HAP-1 (cell line): ENCODE measurements around the gene TMEM132A.
"Not testable (repeated sequence)": the region's sequence is repeated elsewhere in the genome, so short reads cannot be mapped to it uniquely, and the experiment has no call there.

Experiments used
- DNase-seq, 2 experiments: peaks; one replicate each; pipeline ENCODE4 v3.0.0-alpha.2; 2016 to 2020; ENCODE audit warnings: low spot score in 2 of 2
- H3K27me3 ChIP-seq: fragments of 250-450 bp; sonication (Bioruptor Pico); 2 replicates; pipeline ENCODE4 v1.5.1; 2020; ENCODE audit warnings: low read depth, mild to moderate bottlenecking, moderate library complexity
- H3K36me3 ChIP-seq: fragments of 250-450 bp; sonication (Bioruptor Pico); replicated peaks from 2 replicates; pipeline ENCODE4 v1.5.1; 2020; ENCODE audit warnings: mild to moderate bottlenecking
- H3K4me1 ChIP-seq: fragments of 250-450 bp; sonication (Bioruptor Pico); 2 replicates; pipeline ENCODE4 v1.5.1; 2020; ENCODE audit warnings: mild to moderate bottlenecking
- H3K4me3 ChIP-seq: fragments of 250-450 bp; sonication (Bioruptor Pico); 2 replicates; pipeline ENCODE4 v1.5.1; 2020; ENCODE audit warnings: mild to moderate bottlenecking, moderate library complexity
- H3K9me3 ChIP-seq: fragments of 250-450 bp; sonication (Bioruptor Pico); 2 replicates; pipeline ENCODE4 v1.5.1; 2020; ENCODE audit warnings: mild to moderate bottlenecking, moderate library complexity
- in situ Hi-C: fragments of 300-500 bp; cut with MboI; formaldehyde crosslinking; loops from 3 replicates; pipeline ENCODE4 v1.14.3; 2020; ENCODE audit warnings: low sequenced_read_pairs, inconsistent platforms, mixed read lengths

The TMEM132A gene

DNA sequence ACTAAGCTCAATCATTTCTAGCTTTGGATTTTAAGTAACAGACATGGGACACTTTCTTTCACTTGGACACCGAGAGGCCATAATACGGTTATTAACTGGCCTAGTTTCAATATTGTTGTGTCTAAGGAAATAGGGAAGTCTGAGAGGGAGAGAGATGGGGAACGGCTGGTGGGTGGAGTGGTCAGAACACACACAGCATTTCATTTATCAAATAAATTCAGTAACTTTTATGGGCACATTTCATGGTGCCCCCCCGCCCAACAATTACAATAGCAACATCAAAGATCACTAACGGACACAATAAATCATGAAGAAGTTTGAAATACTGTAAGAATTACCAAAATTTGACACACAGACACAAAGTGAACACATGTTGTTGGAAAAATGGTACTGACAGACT lies 28.6 kb upstream of the TMEM132A start:
- in situ Hi-C loops, result loop anchor here (10.0 kb wide), 1 partner anchor 121 kb away; no protein-coding TSS in a partner anchor
- Histone ChIP-seq H3K9me3 (no peaks in the 10 kb centered on the region), H3K4me1 (no peaks in the 10 kb centered on the region), H3K36me3 (peaks cover 81% of the 10 kb centered on the region), H3K27me3 (no peaks in the 10 kb centered on the region), H3K4me3 (no peak overlapping the region)
- DNase-seq, result no peak

DNA sequence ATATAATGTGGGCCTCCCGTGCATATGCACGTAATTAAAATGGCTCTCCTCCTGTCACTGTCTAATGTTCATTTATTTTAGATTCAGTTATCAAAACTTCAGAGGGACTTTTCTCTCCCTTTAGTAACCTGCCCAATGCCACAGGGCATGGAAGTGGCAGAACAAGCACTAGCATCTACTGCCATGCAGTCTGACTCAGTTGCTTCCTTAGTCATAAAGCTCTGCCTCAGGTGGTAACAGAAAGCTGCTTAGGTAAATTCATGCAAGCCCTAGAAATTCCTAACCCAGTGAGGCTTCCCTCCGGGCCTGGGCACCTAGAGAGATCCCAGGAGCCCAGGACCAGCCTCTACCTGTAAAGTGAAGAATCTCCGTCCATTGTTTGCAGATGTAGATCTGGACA lies 26.8 kb upstream of the TMEM132A start:
- Histone ChIP-seq H3K9me3 (no peaks in the 10 kb centered on the region), H3K4me3 (no peak overlapping the region), H3K4me1 (no peaks in the 10 kb centered on the region), H3K27me3 (no peaks in the 10 kb centered on the region), H3K36me3 (peaks cover 92% of the 10 kb centered on the region)
- no peak for DNase-seq
- in situ Hi-C loops, result loop anchor here (10.0 kb wide), 1 partner anchor 123 kb away; no protein-coding TSS in a partner anchor

DNA sequence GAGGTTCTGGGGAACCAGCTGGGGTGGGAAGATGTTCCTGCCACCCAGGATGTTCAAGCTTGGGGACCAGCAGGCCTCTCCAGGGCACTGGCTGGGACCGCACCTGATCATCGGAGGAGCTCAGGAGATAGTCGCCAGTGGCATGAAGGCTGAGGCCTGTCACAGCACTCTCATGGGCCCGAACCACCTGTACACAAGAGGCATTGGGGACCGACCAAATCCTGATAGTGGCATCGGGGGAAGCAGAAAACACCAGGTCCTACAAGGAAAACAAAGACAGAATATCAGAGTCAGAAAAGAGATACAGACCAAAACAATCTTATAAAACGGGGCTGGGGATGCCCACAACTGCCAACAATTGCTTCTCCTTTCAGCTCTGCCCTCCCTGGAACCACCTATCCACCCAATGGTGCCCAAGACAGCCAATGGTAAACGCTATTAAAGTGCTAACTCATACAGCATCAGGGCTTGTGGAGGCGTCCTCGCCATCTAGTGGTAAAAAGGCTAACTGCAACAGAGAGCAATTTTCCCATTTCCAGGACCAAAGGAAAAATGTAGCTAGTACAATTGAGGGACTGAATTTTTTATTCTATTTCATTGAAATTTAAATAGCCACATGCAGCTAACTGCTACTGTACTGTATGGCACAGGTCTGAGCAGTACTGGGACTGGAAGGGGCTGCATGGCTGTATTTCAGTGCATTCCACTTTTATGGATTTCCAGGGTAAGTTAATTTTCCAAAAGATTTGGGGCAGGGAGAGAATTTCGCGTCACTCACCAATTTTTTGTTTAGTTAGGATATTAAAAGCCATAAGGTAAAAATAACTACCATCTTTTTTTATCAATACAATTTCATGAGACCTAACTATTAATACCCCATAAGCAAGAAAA lies 25.0 kb upstream of the TMEM132A start:
- no peaks in the 10 kb centered on the region for H3K27me3 ChIP-seq
- no peak overlapping the region for H3K4me3 ChIP-seq
- in situ Hi-C loops, result loop anchor here (10.0 kb wide), 1 partner anchor 124 kb away; no protein-coding TSS in a partner anchor
- H3K36me3 ChIP-seq, result peaks cover 98% of the 10 kb centered on the region
- no peaks in the 10 kb centered on the region for H3K9me3 ChIP-seq
- DNase-seq, result peak; percentile 41 to 69
- H3K4me1 ChIP-seq, result no peaks in the 10 kb centered on the region

DNA sequence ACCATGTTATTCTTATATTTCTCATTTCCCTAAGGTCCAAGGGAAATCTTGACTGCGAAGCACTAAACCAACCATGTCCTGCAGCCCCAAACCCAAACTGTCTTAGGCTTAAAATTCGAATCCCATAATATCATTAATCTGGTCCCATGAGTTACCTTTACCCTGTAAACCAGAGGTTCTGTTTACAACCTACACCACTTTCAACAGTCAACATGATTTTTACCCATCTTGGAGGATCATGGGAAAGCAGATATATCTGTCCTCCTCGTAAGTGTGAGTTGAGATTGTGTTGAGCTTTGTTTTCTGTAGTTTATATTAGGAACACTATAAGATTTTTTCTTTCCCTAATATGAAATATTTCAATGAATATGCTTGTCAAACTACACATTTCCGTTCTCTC lies 24.3 kb upstream of the TMEM132A start:
- DNase-seq, result no peak
- Histone ChIP-seq H3K4me3 (no peak overlapping the region), H3K4me1 (peaks cover 2% of the 10 kb centered on the region; the same call in 1 of the 2 replicates), H3K27me3 (no peaks in the 10 kb centered on the region), H3K36me3 (peaks cover 91% of the 10 kb centered on the region), H3K9me3 (no peaks in the 10 kb centered on the region)
- in situ Hi-C loops, result loop anchor here (10.0 to 25.0 kb wide), 2 partner anchors 125 to 788 kb away; no protein-coding TSS in a partner anchor

DNA sequence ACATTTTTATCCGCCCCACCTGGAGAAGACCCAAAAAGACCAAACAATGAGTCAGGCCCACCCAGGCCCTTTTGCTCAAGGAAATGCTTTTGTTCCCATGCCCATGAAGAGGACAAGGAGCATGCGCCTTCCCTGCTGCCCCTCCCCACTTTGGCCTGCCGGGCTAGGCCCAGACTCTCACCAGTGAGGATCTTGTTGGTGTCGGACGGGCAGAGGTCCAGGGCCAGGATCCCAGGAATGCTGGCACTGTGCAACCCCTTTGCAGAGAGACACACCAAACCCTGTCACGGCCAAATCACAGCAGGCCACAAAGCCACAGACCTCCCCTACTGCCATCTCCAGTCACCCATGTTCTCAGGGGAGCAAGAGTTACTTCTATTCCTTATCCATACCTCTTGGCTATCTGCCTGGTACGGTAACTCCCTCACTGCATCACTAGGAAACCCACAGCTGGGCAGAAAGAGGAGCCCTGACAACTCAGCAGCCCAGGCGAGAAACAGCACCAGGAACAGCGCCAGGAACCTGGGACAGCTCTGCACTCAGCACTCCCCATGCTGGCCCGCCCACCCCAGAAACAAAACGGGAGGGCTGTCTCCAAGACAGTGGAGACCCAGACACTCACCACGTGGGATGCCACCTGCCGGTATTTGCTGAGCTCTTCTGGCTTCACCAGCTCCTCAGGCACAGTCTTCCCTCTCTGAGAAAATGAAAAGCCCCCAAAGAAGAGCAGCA lies 23.4 kb upstream of the TMEM132A start:
- Histone ChIP-seq H3K9me3 (no peaks in the 10 kb centered on the region), H3K36me3 (peaks cover 82% of the 10 kb centered on the region), H3K4me1 (peaks cover 2% of the 10 kb centered on the region; the same call in 1 of the 2 replicates), H3K4me3 (no peak overlapping the region), H3K27me3 (no peaks in the 10 kb centered on the region)
- no peak for DNase-seq
- in situ Hi-C loops, result loop anchor here (25.0 kb wide), 1 partner anchor 789 kb away; no protein-coding TSS in a partner anchor

DNA sequence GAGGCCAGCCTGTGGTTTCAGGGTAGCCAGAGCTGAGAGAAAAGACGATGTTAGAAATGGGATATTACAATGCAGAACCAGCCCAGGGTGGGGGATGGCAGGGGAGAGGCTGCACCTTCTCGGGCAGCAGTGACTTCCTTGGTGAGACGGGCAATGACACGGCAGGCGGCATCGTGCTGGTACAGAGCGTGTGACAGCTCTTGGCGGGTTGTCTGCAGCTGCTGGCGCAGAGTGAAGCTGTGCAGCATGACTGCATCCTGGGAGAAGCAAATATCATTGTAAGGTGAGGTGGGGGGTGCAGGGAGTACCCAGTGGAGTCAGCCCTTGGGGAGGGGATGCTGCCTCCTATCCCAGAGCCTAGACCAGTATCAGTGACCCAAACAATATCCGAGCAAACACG lies 21.6 kb upstream of the TMEM132A start:
- Histone ChIP-seq H3K27me3 (no peaks in the 10 kb centered on the region), H3K36me3 (peaks cover 68% of the 10 kb centered on the region)

DNA sequence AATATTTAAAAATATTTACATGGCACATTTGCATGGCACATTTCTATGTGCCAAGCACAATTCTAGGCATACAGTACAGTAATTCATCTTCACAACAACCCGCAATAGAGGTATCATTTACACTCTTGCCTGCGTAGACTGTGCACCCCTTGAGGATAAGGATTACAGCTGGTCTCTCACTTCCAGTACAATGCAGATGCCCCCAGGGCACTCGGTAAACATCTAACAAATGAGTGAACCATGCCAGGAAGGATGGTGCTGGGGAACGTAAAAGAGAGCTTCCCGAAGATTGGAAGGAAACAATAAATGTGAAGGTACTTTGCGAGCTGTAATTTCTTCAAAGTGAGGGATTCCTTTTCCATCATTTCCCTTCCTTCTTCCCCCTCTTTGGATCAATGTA lies 19.2 kb upstream of the TMEM132A start:
- Histone ChIP-seq H3K36me3 (peaks cover 44% of the 10 kb centered on the region), H3K4me3 (peak overlapping the region; percentile 89), H3K27me3 (peaks cover 11% of the 10 kb centered on the region), H3K4me1 (peaks cover 2% of the 10 kb centered on the region; the same call in 1 of the 2 replicates), H3K9me3 (no peaks in the 10 kb centered on the region)
- DNase-seq, result peak in 1 of 2 experiments; percentile 75
- in situ Hi-C loops, result loop anchor here (25.0 kb wide), 1 partner anchor 793 kb away; no protein-coding TSS in a partner anchor

More for the DNA sequence above, 21.6 kb upstream of the TMEM132A start:
- DNase-seq, result no peak
- H3K9me3 ChIP-seq, result no peaks in the 10 kb centered on the region
- H3K4me1 ChIP-seq, result peaks cover 2% of the 10 kb centered on the region; the same call in 1 of the 2 replicates
- H3K4me3 ChIP-seq, result no peak overlapping the region
- in situ Hi-C loops, result loop anchor here (25.0 kb wide), 1 partner anchor 790 kb away; no protein-coding TSS in a partner anchor

DNA sequence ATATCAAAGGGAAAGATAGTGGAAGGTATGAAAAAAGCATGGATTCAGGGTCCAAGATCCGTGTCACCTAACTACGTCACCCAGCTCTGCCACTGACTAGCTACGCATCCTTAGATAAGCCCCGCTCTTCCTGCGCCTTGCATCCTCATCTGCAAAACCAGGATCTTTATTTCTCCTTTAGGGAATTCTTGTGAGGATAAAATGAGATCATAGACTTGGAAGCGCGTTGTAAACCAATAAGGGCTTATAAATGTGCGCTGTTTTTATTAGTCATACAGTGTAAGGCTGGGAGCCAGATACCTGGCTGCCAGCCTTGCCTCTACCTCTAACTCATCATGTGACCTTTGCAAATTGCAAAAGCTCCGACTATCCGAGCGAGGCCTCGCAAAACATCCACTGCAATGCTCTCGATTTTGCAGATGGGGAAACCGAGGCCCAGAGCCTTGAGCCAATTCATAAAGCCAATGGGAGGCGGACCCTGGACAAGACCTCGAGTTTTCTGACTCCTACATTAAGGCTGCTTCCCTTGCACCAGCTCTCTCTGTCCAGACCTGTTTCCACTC lies 18.6 kb upstream of the TMEM132A start:
- H3K4me3 ChIP-seq, result peak overlapping the region; percentile 89
- H3K36me3 ChIP-seq, result peaks cover 38% of the 10 kb centered on the region
- no peaks in the 10 kb centered on the region for H3K9me3 ChIP-seq
- DNase-seq, result no peak
- in situ Hi-C loops, result loop anchor here (25.0 kb wide), 1 partner anchor 793 kb away; no protein-coding TSS in a partner anchor
- H3K4me1 ChIP-seq, result peaks cover 2% of the 10 kb centered on the region; the same call in 1 of the 2 replicates
- H3K27me3 ChIP-seq, result peaks cover 11% of the 10 kb centered on the region

DNA sequence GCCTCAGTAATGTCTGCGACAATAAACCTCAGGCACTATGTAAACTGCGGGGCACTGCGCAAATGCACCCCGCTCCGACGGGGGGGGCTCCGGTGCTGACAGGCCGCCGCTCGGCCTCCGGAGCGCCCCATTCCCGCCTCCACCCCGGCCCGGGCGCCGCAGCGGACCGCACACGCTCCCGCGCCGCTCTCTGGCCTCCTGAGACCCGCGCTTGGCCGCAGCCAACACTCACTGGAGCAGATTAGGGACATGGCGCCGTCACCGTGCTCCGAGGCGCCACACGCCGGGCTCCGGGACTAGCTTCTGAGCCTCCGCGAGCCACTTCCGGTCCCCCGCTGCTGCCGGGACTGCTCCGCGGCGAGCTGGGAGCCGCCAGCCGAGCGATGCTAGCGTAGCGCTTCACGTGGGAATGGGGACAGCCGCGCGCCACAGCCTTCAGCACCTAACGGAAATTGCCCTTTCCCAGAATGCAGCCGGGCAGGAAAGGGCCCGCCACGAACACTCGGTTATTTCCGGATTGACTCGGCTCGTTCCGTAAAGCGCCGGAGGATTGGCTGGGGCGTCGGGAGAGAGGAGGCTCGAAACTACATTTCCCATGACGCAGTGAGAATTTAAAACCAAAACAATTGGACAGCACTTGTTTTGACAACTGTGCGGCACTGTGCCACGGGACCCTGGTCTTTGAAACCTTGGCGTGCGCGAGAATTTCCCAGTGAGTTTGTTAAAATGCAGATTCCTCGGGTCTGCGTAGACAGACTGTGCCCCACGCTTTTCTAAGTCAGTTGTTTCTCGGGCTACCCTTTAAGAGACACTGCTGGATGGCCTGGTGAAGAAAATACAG lies 17.9 kb upstream of the TMEM132A start, which contains the start of gene PRPF19:
PRPF19 (minus strand) TSS at position 454 of the 841 bp plus-strand sequence; CDS start at position 251, 203 bp downstream.
- Histone ChIP-seq H3K4me1 (peaks cover 2% of the 10 kb centered on the region; the same call in 1 of the 2 replicates), H3K36me3 (peaks cover 31% of the 10 kb centered on the region), H3K4me3 (peak within 1 kb of the TSS; percentile 89), H3K27me3 (peaks cover 14% of the 10 kb centered on the region), H3K9me3 (no peaks in the 10 kb centered on the region)
- DNase-seq, result peak; percentile 95 to 98
- in situ Hi-C loops, result loop anchor here (25.0 kb wide), 1 partner anchor 794 kb away; no protein-coding TSS in a partner anchor

DNA sequence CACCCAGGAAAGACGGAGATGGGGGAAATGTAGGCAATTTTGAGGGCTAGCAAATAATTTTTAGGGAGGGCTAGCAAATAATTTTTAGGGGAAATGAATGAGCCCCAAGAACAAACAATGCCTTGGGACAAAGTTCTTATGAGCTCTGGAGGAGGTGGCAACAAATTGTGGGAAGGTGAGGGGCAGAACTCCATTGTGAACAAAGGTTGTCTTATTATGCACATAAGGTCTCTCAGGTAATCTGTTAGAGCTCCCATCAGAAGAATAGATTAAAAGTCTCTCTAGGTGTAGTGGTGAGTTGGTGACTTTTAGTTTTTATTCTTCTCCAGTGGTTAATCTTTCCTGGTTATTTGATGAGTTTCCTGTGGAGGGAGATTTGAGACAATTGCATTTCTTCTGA lies 15.5 kb upstream of the TMEM132A start:
- in situ Hi-C loops, result loop anchor here (25.0 kb wide), 1 partner anchor 797 kb away; no protein-coding TSS in a partner anchor
- DNase-seq, result no peak
- peaks cover 6% of the 10 kb centered on the region for H3K4me1 ChIP-seq

DNA sequence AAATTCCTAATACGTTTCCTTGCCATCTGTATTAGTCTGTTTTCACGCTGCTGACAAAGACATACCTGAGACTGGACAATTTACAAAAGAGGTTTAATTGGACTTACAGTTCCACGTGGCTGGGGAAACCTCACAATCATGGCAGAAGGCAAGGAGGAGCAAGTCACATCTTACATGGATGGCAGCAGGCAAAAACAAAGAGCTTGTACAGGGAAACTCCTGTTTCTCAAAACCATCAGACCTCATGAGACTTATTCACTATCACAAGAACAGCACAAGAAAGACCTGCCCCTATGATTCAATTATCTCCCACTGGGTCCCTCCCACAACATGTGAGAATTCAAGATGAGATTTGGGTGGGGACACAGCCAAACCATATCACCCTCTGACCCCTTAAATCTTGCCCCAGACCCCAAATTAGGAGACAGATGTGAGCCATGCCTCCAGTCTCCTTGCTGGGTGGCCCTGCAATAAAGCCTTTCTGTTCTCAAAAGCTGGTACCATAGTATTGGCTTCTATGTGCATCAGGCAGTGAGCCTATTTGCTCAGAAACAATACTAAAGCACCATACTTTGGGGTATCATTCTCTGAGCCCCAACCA lies 14.5 kb upstream of the TMEM132A start:
- in situ Hi-C loops, result loop anchor here (25.0 kb wide), 1 partner anchor 797 kb away; no protein-coding TSS in a partner anchor
- not testable (repeated sequence) for H3K9me3 ChIP-seq, H3K4me1 ChIP-seq, DNase-seq, H3K36me3 ChIP-seq, H3K4me3 ChIP-seq
- H3K27me3 ChIP-seq, result peaks cover 14% of the 10 kb centered on the region

More for the DNA sequence above, 15.5 kb upstream of the TMEM132A start:
- Histone ChIP-seq H3K36me3 (peaks cover 7% of the 10 kb centered on the region), H3K9me3 (no peaks in the 10 kb centered on the region), H3K4me3 (no peak overlapping the region), H3K27me3 (peaks cover 14% of the 10 kb centered on the region)

DNA sequence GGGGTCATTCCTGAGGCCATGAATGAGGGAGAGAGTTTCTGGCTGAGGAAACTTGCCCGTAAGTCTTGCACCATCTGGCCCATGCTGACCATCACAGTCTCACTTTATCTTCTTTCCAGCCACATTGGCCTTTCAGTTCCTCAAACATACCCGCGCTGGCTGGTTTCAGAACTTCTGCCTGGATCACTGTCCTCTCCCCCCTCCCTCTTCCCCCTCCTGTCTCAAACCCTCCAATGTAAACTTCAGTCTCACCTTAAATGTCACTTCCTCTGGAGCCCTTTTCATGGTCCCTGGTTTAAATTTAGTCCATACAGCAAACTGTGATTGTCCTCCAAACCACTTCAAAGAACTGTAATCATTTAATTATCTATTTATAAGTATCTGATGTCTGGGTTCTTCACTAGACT lies 14.0 kb upstream of the TMEM132A start:
- peaks cover 4% of the 10 kb centered on the region; the same call in 1 of the 2 replicates for H3K36me3 ChIP-seq
- in situ Hi-C loops, result loop anchor here (25.0 kb wide), 1 partner anchor 798 kb away; no protein-coding TSS in a partner anchor
- H3K4me1 ChIP-seq, result peaks cover 3% of the 10 kb centered on the region; the same call in 1 of the 2 replicates
- no peak for DNase-seq
- H3K27me3 ChIP-seq, result peaks cover 14% of the 10 kb centered on the region
- H3K4me3 ChIP-seq, result no peak overlapping the region
- H3K9me3 ChIP-seq, result no peaks in the 10 kb centered on the region
